Lung (tissue), 12 donors: ENCODE results near the gene C1orf21. TPM values are rescaled to one million over a fixed set of nuclear protein-coding genes. Genes with fewer than 3 reads are reported as not detected.

Experiments used
- ATAC-seq: fragments of 200-7000 bp; cut with Tn5 transposase; one replicate; pipeline ENCODE4 v1.9.1; 2020; ENCODE audit warnings: moderate number of reproducible peaks; ENCODE audit not compliant: insufficient read depth, low FRiP score
- DNase-seq, 3 donors: peaks; one replicate each; pipeline ENCODE4 v3.0.0-alpha.2; 2013 to 2017
- H3K27ac ChIP-seq, 2 donors: one replicate each; pipeline ENCODE4 v1.5.1; 2013; ENCODE audit warnings: mild to moderate bottlenecking in 2 of 2, moderate library complexity in 2 of 2, control low read depth in 1 of 2, inconsistent platforms in 1 of 2, low read depth in 1 of 2, low read length in 1 of 2
- H3K27me3 ChIP-seq, 3 donors: one replicate each; pipeline ENCODE4 v1.5.1; 2013; ENCODE audit warnings: low read length in 2 of 3; ENCODE audit not compliant: control insufficient read depth in 3 of 3, insufficient read depth in 3 of 3
- H3K36me3 ChIP-seq, 4 donors: one replicate each; pipeline ENCODE4 v1.5.1; 2013; ENCODE audit warnings: low read length in 4 of 4, mild to moderate bottlenecking in 1 of 4, moderate library complexity in 1 of 4; ENCODE audit not compliant: control insufficient read depth in 4 of 4, insufficient read depth in 4 of 4
- H3K4me1 ChIP-seq, 5 donors: one replicate each; pipeline ENCODE4 v1.5.1; 2013; ENCODE audit warnings: low read length in 5 of 5, mild to moderate bottlenecking in 2 of 5, moderate library complexity in 1 of 5; ENCODE audit not compliant: control insufficient read depth in 5 of 5, insufficient read depth in 5 of 5
- H3K4me3 ChIP-seq: one replicate; pipeline ENCODE4 v1.5.1; 2013; ENCODE audit warnings: mild to moderate bottlenecking, control low read depth, moderate library complexity
- H3K9ac ChIP-seq, 2 donors: one replicate each; pipeline ENCODE4 v1.5.1; 2013; ENCODE audit warnings: low read length in 2 of 2, control low read depth in 1 of 2; ENCODE audit not compliant: insufficient read depth in 1 of 2
- H3K9me3 ChIP-seq, 4 donors: one replicate each; pipeline ENCODE4 v1.5.1; 2013; ENCODE audit warnings: low read length in 3 of 4, mild to moderate bottlenecking in 1 of 4, moderate library complexity in 1 of 4; ENCODE audit not compliant: control insufficient read depth in 4 of 4, insufficient read depth in 3 of 4
- WGBS, 2 donors: extraction: QIAGEN DNeasy Blood & Tissue Kit; methylation state at CpG; one replicate each; pipeline ENCODE4 v1.1.7; 2013; 5-methylcytosine and 5-hydroxymethylcytosine counted together
- polyA plus RNA-seq, 2 donors: library from polyadenylated mRNA; stranded (reverse); fragments of 200-250 nt; gene quantifications; one replicate each; pipeline ENCODE4 v1.2.1, GENCODE V29; 2013
- total RNA-seq, 2 donors: library from RNA; depleted of rRNA in 1 of 2; stranded (reverse); fragments of >200 nt in 1 of 2; gene quantifications; one replicate each; pipeline ENCODE4 v1.2.1, GENCODE V29; 2014 to 2021
- TF ChIP-seq, protein P1 (sequence below): IDR thresholded peaks from 2 replicates; pipeline ENCODE4 v1.5.1; 2012; ENCODE audit warnings: mild to moderate bottlenecking; ENCODE audit errors: control extremely low read depth, extremely low read depth
- donor health status: control.
- donor health status: control.
- donor health status: Bipolar disorder and iron deficiency.
- donor health status: healthy.
- donor health status: DM: yes; HTN: yes; CAD: no.

The C1orf21 gene
- total and polyA plus RNA-seq, 4 donors: 16.2 to 59.9 (median 45.5) TPM

- Histone ChIP-seq H3K9ac (no peak overlapping the region), H3K9me3 (no peaks in the 10 kb centered on the region), H3K27ac (peak overlapping the region in 1 of 2 donors; percentile 39), H3K36me3 (peaks cover 0 to 1% (median 0%) of the 10 kb centered on the region in 4 donors), H3K27me3 (no peaks in the 10 kb centered on the region), H3K4me1 (peaks cover 0 to 37% (median 0%) of the 10 kb centered on the region in 5 donors), H3K4me3 (no peak overlapping the region)
- ATAC-seq (no peak), DNase-seq (no peak)
- TF ChIP-seq, protein P1, sequence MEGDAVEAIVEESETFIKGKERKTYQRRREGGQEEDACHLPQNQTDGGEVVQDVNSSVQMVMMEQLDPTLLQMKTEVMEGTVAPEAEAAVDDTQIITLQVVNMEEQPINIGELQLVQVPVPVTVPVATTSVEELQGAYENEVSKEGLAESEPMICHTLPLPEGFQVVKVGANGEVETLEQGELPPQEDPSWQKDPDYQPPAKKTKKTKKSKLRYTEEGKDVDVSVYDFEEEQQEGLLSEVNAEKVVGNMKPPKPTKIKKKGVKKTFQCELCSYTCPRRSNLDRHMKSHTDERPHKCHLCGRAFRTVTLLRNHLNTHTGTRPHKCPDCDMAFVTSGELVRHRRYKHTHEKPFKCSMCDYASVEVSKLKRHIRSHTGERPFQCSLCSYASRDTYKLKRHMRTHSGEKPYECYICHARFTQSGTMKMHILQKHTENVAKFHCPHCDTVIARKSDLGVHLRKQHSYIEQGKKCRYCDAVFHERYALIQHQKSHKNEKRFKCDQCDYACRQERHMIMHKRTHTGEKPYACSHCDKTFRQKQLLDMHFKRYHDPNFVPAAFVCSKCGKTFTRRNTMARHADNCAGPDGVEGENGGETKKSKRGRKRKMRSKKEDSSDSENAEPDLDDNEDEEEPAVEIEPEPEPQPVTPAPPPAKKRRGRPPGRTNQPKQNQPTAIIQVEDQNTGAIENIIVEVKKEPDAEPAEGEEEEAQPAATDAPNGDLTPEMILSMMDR: no peak
Measured at GRCh38 chr1:184428604-184429003, 41.8 kb downstream of the C1orf21 start.

DNA sequence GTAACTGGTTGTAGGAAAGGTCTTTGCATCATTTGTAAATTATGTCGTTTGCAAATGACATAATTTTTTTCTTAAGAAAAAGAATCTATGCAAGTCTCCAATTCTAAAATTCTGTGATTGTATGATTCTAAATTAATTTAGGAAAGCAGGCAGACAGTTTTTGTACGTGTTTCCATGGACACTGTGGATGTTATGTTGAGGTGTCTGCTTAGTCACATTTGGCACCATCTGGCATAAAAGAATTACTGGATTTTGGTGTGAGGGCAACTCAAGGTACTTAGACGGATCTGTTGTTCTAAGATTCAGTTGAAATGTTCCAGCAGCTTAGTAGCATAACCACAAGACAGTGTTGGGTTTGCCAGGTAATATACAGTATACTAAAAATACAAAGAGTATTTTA, 42.5 kb downstream of the C1orf21 start:
- Histone ChIP-seq H3K36me3 (peaks cover 0 to 1% (median 0%) of the 10 kb centered on the region in 4 donors), H3K9me3 (no peaks in the 10 kb centered on the region), H3K4me3 (no peak overlapping the region), H3K4me1 (peaks cover 0 to 34% (median 0%) of the 10 kb centered on the region in 5 donors), H3K9ac (no peak overlapping the region), H3K27ac (no peak overlapping the region), H3K27me3 (no peaks in the 10 kb centered on the region)
- DNase-seq (no peak), ATAC-seq (no peak)
- TF ChIP-seq, protein P1: no peak
- WGBS, 2 donors: 92 to 94% methylated on average over 3 of the region's 3 CpGs

GRCh38 chr1:184433956-184434502, 47.2 kb downstream of the C1orf21 start:
- no peaks in the 10 kb centered on the region for H3K9me3 ChIP-seq
- H3K27me3 ChIP-seq: no peaks in the 10 kb centered on the region
- DNase-seq (no peak), ATAC-seq (peak; percentile 37)
- no peak overlapping the region for H3K4me3 ChIP-seq
- no peak overlapping the region for H3K27ac ChIP-seq
- H3K9ac ChIP-seq: no peak overlapping the region
- WGBS, 2 donors: 82 to 89% methylated on average over 4 of the region's 4 CpGs
- TF ChIP-seq, protein P1: no peak
- peaks cover 0 to 8% (median 0%) of the 10 kb centered on the region in 5 donors for H3K4me1 ChIP-seq
- H3K36me3 ChIP-seq: no peaks in the 10 kb centered on the region

GRCh38 chr1:184437291-184437690, 50.5 kb downstream of the C1orf21 start:
- WGBS, 2 donors: 85 to 95% methylated on average over 7 of the region's 7 CpGs
- ATAC-seq: no peak
- Histone ChIP-seq H3K4me1 (peaks cover 0 to 8% (median 0%) of the 10 kb centered on the region in 5 donors), H3K9ac (no peak overlapping the region), H3K27ac (no peak overlapping the region), H3K36me3 (no peaks in the 10 kb centered on the region), H3K4me3 (no peak overlapping the region), H3K9me3 (no peaks in the 10 kb centered on the region), H3K27me3 (no peaks in the 10 kb centered on the region)
- TF ChIP-seq, protein P1: no peak
- no peak for DNase-seq
